Inferior parietal cortex (tissue), 1 donor: Measurements from ENCODE around the gene CLEC3B.

Experiments used
- DNase-seq: peaks from one replicate; pipeline ENCODE4 v3.0.0-alpha.2; 2016; ENCODE audit errors: extremely low spot score

Gene CLEC3B

GRCh38 chr3:45003406-45003805 lies 22.7 kb upstream of the CLEC3B start:
- no peak for DNase-seq

GRCh38 chr3:45003859-45004258 lies 22.2 kb upstream of the CLEC3B start:
- DNase-seq, result no peak

GRCh38 chr3:45007091-45007490 lies 19.0 kb upstream of the CLEC3B start:
- DNase-seq, result no peak

GRCh38 chr3:45008117-45008516 lies 18.0 kb upstream of the CLEC3B start:
- DNase-seq, result no peak

GRCh38 chr3:45009868-45010267 lies 16.2 kb upstream of the CLEC3B start:
- no peak for DNase-seq

GRCh38 chr3:45010811-45011333 lies 15.2 kb upstream of the CLEC3B start:
- DNase-seq, result no peak

- DNase-seq, result no peak
Observed at GRCh38 chr3:45011756-45012508, 14.2 kb upstream of the CLEC3B start.

GRCh38 chr3:45012577-45012976 lies 13.5 kb upstream of the CLEC3B start:
- no peak for DNase-seq

GRCh38 chr3:45016916-45017315 lies 9.2 kb upstream of the CLEC3B start:
- no peak for DNase-seq

- DNase-seq, result no peak
Observed at GRCh38 chr3:45017821-45018220, 8.3 kb upstream of the CLEC3B start.

GRCh38 chr3:45020534-45020933 lies 5.6 kb upstream of the CLEC3B start:
- no peak for DNase-seq

GRCh38 chr3:45021524-45022297 lies 4.4 kb upstream of the CLEC3B start:
- no peak for DNase-seq

- no peak for DNase-seq
Observed at GRCh38 chr3:45023675-45024074, 2.4 kb upstream of the CLEC3B start.

- DNase-seq, result no peak
Observed at GRCh38 chr3:45024542-45025255, 1.4 kb upstream of the CLEC3B start.

GRCh38 chr3:45026957-45027356 lies 854 bp downstream of the CLEC3B start:
- DNase-seq, result no peak

GRCh38 chr3:45027441-45027840 lies 1.3 kb downstream of the CLEC3B start:
- no peak for DNase-seq

- DNase-seq, result no peak
Observed at GRCh38 chr3:45029216-45029615, 3.1 kb downstream of the CLEC3B start.

GRCh38 chr3:45029661-45030060 lies 3.6 kb downstream of the CLEC3B start:
- DNase-seq, result no peak

GRCh38 chr3:45031531-45031930 lies 5.4 kb downstream of the CLEC3B start:
- DNase-seq, result no peak

GRCh38 chr3:45032113-45032512 lies 6.0 kb downstream of the CLEC3B start:
- DNase-seq, result no peak

- no peak for DNase-seq
Observed at GRCh38 chr3:45033791-45034190, 7.7 kb downstream of the CLEC3B start.

- no peak for DNase-seq
Observed at GRCh38 chr3:45034612-45035252, 8.6 kb downstream of the CLEC3B start.
